ENCODE results near the gene RSKR. TPM values are rescaled to one million over a fixed set of nuclear protein-coding genes. Genes with fewer than 3 reads are reported as not detected.

RSKR gene
- total RNA-seq, 3 donors from 2014 or later = 10.0 to 15.1 (median 11.1) TPM

DNA sequence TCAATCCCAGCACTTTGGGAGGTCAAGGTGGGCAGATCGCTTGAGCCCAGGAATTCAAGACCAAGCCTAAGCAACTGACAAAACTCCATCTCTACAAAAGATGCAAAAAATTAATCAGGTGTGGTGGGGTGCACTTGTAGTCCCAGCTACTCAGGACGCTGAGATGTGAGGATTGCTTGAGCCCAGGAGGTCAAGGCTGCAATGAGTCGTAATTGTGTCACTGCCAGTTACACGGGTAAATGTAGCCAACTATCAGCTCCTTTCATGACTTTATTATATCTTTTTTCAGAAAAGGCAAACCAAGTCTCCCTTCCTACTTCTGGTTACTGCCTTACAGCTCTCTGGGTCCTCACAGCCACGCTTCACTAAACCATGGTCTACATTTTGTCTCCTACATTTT lies 43.8 kb upstream of the RSKR start:
- ATAC-seq (no peak), DNase-seq (no peak)
- intact Hi-C loops (cut with DNase I, micrococcal nuclease) = no loop called here
- TF ChIP-seq, protein P1, sequence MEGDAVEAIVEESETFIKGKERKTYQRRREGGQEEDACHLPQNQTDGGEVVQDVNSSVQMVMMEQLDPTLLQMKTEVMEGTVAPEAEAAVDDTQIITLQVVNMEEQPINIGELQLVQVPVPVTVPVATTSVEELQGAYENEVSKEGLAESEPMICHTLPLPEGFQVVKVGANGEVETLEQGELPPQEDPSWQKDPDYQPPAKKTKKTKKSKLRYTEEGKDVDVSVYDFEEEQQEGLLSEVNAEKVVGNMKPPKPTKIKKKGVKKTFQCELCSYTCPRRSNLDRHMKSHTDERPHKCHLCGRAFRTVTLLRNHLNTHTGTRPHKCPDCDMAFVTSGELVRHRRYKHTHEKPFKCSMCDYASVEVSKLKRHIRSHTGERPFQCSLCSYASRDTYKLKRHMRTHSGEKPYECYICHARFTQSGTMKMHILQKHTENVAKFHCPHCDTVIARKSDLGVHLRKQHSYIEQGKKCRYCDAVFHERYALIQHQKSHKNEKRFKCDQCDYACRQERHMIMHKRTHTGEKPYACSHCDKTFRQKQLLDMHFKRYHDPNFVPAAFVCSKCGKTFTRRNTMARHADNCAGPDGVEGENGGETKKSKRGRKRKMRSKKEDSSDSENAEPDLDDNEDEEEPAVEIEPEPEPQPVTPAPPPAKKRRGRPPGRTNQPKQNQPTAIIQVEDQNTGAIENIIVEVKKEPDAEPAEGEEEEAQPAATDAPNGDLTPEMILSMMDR (IDR thresholded peaks at IDR 0.05) = no peak
- Histone ChIP-seq H3K4me3 (no peak overlapping the region), H3K9me3 (no peaks in the 10 kb centered on the region), H3K4me1 (ENCODE audit: low read depth) (peaks cover 15% of the 10 kb centered on the region), H3K36me3 (ENCODE audit: low read depth) (peaks cover 4% of the 10 kb centered on the region)

DNA sequence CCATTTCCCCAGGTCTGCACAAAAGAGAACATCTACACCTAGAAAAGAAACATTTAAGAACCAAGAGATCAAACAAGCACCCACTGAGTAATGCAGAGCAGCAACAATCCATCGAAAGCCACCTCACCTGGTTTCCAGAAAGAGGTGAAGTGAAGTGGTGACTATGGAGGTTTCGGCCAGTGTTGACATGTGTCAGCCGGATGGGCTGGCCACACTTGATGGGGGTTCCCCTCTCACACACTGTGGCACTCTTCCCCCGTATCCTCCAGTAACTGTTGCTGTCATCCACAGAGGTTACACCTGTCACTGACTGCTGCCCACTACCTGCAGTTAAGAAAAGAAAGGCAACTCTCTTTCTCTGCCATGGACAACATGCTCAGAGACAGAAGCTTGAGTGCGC lies 41.2 kb upstream of the RSKR start:
- Histone ChIP-seq H3K36me3 (ENCODE audit: low read depth) (peaks cover 4% of the 10 kb centered on the region), H3K4me1 (ENCODE audit: low read depth) (no peaks in the 10 kb centered on the region), H3K4me3 (no peak overlapping the region), H3K9me3 (no peaks in the 10 kb centered on the region)
- ATAC-seq (no peak), DNase-seq (no peak)
- intact Hi-C loops (cut with DNase I, micrococcal nuclease) = no loop called here
- TF ChIP-seq, protein P1 (IDR thresholded peaks at IDR 0.05) = no peak

DNA sequence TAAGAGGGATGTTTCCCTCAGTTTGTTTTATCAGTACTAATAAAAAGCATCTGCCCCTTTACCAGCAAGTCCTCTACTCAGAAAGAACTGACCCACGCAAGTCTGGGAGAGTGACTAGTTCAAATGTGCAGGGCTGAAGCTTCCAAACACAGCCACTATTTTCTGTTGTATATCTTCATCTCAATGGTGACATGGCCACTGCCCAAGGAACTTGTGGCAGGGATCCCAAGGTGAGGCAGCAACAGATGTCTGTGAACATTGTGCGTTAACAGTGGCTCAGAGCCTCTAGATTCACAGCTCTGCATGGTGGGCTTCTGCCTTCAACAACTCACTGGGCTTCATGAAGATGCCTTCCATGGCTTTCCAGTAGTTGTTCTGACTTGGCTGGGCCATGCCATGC lies 34.7 kb upstream of the RSKR start:
- ATAC-seq (no peak), DNase-seq (no peak)
- Histone ChIP-seq H3K4me1 (ENCODE audit: low read depth) (peaks cover 27% of the 10 kb centered on the region), H3K36me3 (ENCODE audit: low read depth) (no peaks in the 10 kb centered on the region), H3K9me3 (no peaks in the 10 kb centered on the region), H3K4me3 (no peak overlapping the region)
- intact Hi-C loops (cut with DNase I, micrococcal nuclease) = no loop called here
- TF ChIP-seq, protein P1 (IDR thresholded peaks at IDR 0.05) = no peak

DNA sequence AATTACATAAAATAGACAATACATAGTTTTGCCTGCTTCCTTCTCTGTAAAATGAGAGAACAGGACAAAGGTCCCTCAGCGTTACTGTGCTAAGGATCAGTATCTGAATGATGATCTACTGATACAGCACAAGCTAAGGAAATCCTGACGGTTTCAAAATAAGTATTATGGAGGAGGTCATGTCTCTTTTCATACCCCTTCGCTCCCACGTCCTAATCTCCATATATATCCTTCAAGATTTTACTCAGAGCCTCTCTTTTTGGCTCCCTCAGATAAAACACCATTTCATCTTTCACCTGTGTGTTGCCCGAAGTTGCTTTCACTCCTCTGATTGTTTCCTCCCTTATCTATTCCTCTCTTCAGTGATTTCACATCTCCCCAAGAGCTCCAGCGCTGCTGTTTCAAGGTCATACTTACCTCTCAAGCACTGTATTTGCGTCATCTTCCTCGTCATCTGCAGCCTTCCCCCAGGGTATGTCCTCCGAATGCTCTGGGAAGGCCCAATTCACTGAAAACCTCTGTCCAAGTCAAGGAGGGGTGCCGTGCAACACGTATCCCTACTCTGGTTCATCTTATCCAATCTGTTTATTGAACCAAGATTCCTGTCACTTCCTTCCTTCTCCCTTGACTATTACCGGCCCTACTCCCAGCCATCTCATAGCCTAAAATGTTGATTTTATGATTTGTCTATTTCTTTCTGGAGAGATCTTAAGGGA lies 32.2 kb upstream of the RSKR start:
- peaks cover 35% of the 10 kb centered on the region for H3K4me1 ChIP-seq (ENCODE audit: low read depth)
- intact Hi-C loops (cut with DNase I, micrococcal nuclease) = no loop called here
- H3K9me3 ChIP-seq = no peaks in the 10 kb centered on the region
- H3K36me3 ChIP-seq (ENCODE audit: low read depth) = peaks cover 10% of the 10 kb centered on the region
- ATAC-seq (peak; percentile 44), DNase-seq (peak in 2 of 3 donors; percentile 43 to 46)
- no peak overlapping the region for H3K4me3 ChIP-seq
- TF ChIP-seq, protein P1 (IDR thresholded peaks at IDR 0.05) = no peak

DNA sequence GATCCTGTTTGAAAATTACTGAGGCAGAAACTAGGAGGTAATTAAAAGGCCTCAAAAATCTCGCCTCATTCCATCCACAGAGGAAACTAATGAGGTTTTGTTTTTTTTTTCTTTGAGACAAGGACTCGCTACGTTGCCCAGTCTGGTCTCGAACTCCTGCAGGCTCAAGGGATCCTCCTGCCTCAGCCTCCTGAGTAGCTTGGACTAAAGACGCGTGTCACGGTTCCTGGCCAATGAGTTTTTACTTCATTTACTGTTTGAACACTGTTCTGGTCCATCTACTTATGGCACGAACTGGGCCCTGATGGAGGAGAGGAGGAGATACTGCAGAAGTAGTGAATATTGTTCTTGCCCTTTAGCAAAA lies 31.6 kb upstream of the RSKR start:
- Histone ChIP-seq H3K4me3 (peak overlapping the region; percentile 92), H3K9me3 (no peaks in the 10 kb centered on the region), H3K4me1 (ENCODE audit: low read depth) (peaks cover 35% of the 10 kb centered on the region), H3K36me3 (ENCODE audit: low read depth) (peaks cover 12% of the 10 kb centered on the region)
- peak; percentile 1 for ATAC-seq
- TF ChIP-seq, protein P1 (IDR thresholded peaks at IDR 0.05) = no peak
- DNase-seq = peak in 2 of 3 donors; percentile 40 to 45
- intact Hi-C loops (cut with DNase I, micrococcal nuclease) = no loop called here
